ENCODE measurements around the gene ANKRD29. TPM values are rescaled to one million over a fixed set of nuclear protein-coding genes. Genes with fewer than 3 reads are reported as not detected.

Gene ANKRD29
- total and polyA plus RNA-seq, 2 of the 4 experiments (the other 2 are of a cell fraction) = 0.18 to 0.31 TPM

- in situ Hi-C loops (cut with MboI; ENCODE audit: low sequenced_read_pairs) = no loop called here
- no CpG with 5 or more reads among the region's 2 CpGs for WGBS, 2 experiments (ENCODE audit: extremely low coverage in 2 of 2, insufficient read length in 1 of 2)
- Histone ChIP-seq H4K91ac (ENCODE audit: insufficient read depth, low read depth, low read length) (no peak overlapping the region), H4K5ac (ENCODE audit: low read depth, low read length) (no peak overlapping the region), H3K18ac (ENCODE audit: low read depth, low read length) (no peak overlapping the region), H3K36me3 (ENCODE audit: control insufficient read depth, insufficient read depth, low read length) (no peaks in the 10 kb centered on the region), H3K23ac (ENCODE audit: low read depth, low read length) (no peak overlapping the region), H4K20me1 (ENCODE audit: insufficient read depth, low read length) (no peaks in the 10 kb centered on the region), H3K56ac (ENCODE audit: extremely low read depth, insufficient read depth, low read length) (no peak overlapping the region), H2AK9ac (replicated peaks; ENCODE audit: low read depth, low read length, poor library complexity) (no peak overlapping the region), H3K9me1 (ENCODE audit: insufficient read depth, low read length) (no peaks in the 10 kb centered on the region), H3K4ac (ENCODE audit: low read depth, low read length) (no peak overlapping the region), H2BK15ac (ENCODE audit: low read depth, low read length) (no peak overlapping the region), H3K14ac (replicated peaks; ENCODE audit: low read depth, low read length) (no peak overlapping the region), H2BK120ac (ENCODE audit: low read depth, low read length) (no peak overlapping the region), H4K8ac (ENCODE audit: low read depth in 2 of 2, low read length in 2 of 2) (no peak overlapping the region), H2BK5ac (ENCODE audit: low read depth, low read length, poor library complexity, severe bottlenecking) (no peak overlapping the region), H3K79me1 (ENCODE audit: low read depth in 1 of 2, low read length in 2 of 2) (no peaks in the 10 kb centered on the region), H3K4me1 (ENCODE audit: control insufficient read depth, insufficient read depth, low read length) (peaks cover 8% of the 10 kb centered on the region), H3K27me3 (ENCODE audit: control insufficient read depth, insufficient read depth, low read length) (peaks cover 9% of the 10 kb centered on the region; the same call in 1 of the 2 replicates), H2BK20ac (ENCODE audit: low read depth, low read length) (no peak overlapping the region), H2AK5ac (ENCODE audit: low read depth, low read length) (no peak overlapping the region), H3K4me2 (ENCODE audit: low read depth, low read length) (no peak overlapping the region), H3K4me3 (ENCODE audit: insufficient read depth, low read depth, low read length) (no peak overlapping the region), H3K27ac (ENCODE audit: insufficient read depth, low read length) (no peak overlapping the region), H3K9me3 (ENCODE audit: control insufficient read depth, insufficient read depth, low read length) (no peaks in the 10 kb centered on the region), H2AFZ (replicated peaks; ENCODE audit: low read length, poor library complexity) (no peak overlapping the region), H3K9ac (ENCODE audit: low read depth, low read length) (no peak overlapping the region)
- ATAC-seq (ENCODE audit: low read depth) (no peak), DNase-seq (no peak)
- CTCF ChIA-PET = interaction anchor here (0.6 to 1.6 kb wide), 2 partner anchors 9 to 100 kb away, joined by 3 to 4 read pairs; no protein-coding TSS in a partner anchor
- no TSS peak for BruUV-seq (replicated peaks)
- POLR2A ChIA-PET (ENCODE audit: unreplicated experiment) = no interaction called here
- dilution Hi-C loops (cut with HindIII; ENCODE audit: low sequenced_read_pairs, unreplicated experiment) = no loop called here
- intact Hi-C loops (cut with micrococcal nuclease) = no loop called here
- TF ChIP-seq MAZ (IDR thresholded peaks at IDR 0.05; ENCODE audit: borderline replicate concordance, low read depth, low read length) (no peak), FOS (IDR thresholded peaks at IDR 0.05; ENCODE audit: low read depth, low read length) (no peak), CHD1 (IDR thresholded peaks at IDR 0.05; ENCODE audit: low read depth, low read length) (no peak), USF2 (IDR thresholded peaks at IDR 0.05; ENCODE audit: low read depth, low read length) (no peak), CTCF (conservative IDR thresholded peaks at IDR 0.05; ENCODE audit: low read depth, low read length) (no peak), RCOR1 (IDR thresholded peaks at IDR 0.05; ENCODE audit: insufficient replicate concordance, low read length) (no peak), CEBPB (IDR thresholded peaks at IDR 0.05; ENCODE audit: low read depth, low read length) (no peak), MAFK (IDR thresholded peaks at IDR 0.05; ENCODE audit: low read depth, low read length) (no peak), RAD21 (IDR thresholded peaks at IDR 0.05; ENCODE audit: low read length) (no peak), SMC3 (IDR thresholded peaks at IDR 0.05; ENCODE audit: low read depth, low read length) (no peak), RFX5 (IDR thresholded peaks at IDR 0.05; ENCODE audit: low read depth, low read length) (no peak)
These were observed 54.5 kb downstream of the ANKRD29 start for GRCh38 chr18:23608211-23608610.

All from IMR-90 (cell line).